LNCaP clone FGC (cell line): ENCODE results near the gene AP3D1.

Experiments used
- DNase-seq: peaks from one replicate; pipeline ENCODE4 v3.0.0-alpha.2; 2011; ENCODE audit warnings: low read depth
- H3K4me3 ChIP-seq: 2 replicates; pipeline ENCODE4 v1.5.1; 2011; ENCODE audit warnings: mild to moderate bottlenecking, low read depth, low read length, control low read depth
- CTCF ChIP-seq: IDR thresholded peaks from 2 replicates; pipeline ENCODE4 v1.5.1; 2012; ENCODE audit warnings: mild to moderate bottlenecking; ENCODE audit not compliant: control insufficient read depth, insufficient read depth; ENCODE audit errors: extremely low read depth

AP3D1 gene

GRCh38 chr19:2079865-2080301 is 71.5 kb downstream of the AP3D1 start:
- TF ChIP-seq CTCF: no peak
- H3K4me3 ChIP-seq: no peak overlapping the region
- no peak for DNase-seq

- TF ChIP-seq CTCF: no peak
- no peak for DNase-seq
- no peak overlapping the region for H3K4me3 ChIP-seq
Observed at GRCh38 chr19:2079076-2079864, 72.1 kb downstream of the AP3D1 start.

- no peak for TF ChIP-seq CTCF
- H3K4me3 ChIP-seq: no peak overlapping the region
- DNase-seq: no peak
Observed at GRCh38 chr19:2077833-2078619, 73.3 kb downstream of the AP3D1 start.

- TF ChIP-seq CTCF: no peak
- no peak overlapping the region for H3K4me3 ChIP-seq
Observed at GRCh38 chr19:2077398-2077797, 74.0 kb downstream of the AP3D1 start.

GRCh38 chr19:2076526-2076944 is 74.8 kb downstream of the AP3D1 start:
- no peak for TF ChIP-seq CTCF
- no peak overlapping the region for H3K4me3 ChIP-seq
- DNase-seq: no peak

More at GRCh38 chr19:2077398-2077797, 74.0 kb downstream of the AP3D1 start:
- no peak for DNase-seq

- TF ChIP-seq CTCF: no peak
- no peak for DNase-seq
- H3K4me3 ChIP-seq: no peak overlapping the region
Observed at GRCh38 chr19:2072757-2073551, 78.4 kb downstream of the AP3D1 start.
